Hepatocyte (in vitro differentiated cells): ENCODE results near the gene SIMC1.

ENCODE experiments used
- EZH2 ChIP-seq: fragments of 200-600 bp; sonication (generic); IDR thresholded peaks from 2 replicates; pipeline ENCODE4 v1.6.1; 2016; ENCODE audit warnings: antibody characterized with exemption, mild to moderate bottlenecking, borderline replicate concordance
- EZH2phosphoT487 ChIP-seq: fragments of 200-600 bp; sonication (generic); IDR thresholded peaks from one replicate; pipeline ENCODE4 v1.6.1; 2018; ENCODE audit warnings: antibody characterized with exemption, mild to moderate bottlenecking, low read depth, moderate library complexity; ENCODE audit not compliant: unreplicated experiment, severe bottlenecking
- TF ChIP-seq, protein P1 (sequence below): fragments of 200-600 bp; sonication (generic); IDR thresholded peaks from 2 replicates; pipeline ENCODE4 v1.5.1; 2016; ENCODE audit warnings: antibody characterized with exemption, mild to moderate bottlenecking; ENCODE audit not compliant: poor library complexity

DNA sequence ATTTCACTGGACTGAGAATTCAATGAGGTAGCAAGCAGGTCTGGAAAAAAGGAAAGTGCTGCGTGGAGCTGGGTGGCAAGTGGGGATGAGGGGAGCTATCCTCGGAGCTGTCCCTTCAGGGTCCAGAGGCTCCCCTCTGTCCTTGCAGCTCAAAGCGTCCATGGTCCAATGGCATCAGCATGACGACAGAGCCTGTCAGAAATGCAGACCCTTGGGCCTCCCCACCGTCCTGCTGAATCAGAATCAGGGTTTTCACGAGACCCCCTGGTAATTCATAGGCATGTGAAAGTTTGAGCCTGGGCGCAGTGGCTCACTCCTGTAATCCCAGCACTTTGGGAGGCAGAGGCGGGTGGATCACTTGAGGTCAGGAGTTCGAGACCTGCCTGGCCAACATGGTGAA is 155.9 kb downstream of the SIMC1 start:
- TF ChIP-seq, protein P1, sequence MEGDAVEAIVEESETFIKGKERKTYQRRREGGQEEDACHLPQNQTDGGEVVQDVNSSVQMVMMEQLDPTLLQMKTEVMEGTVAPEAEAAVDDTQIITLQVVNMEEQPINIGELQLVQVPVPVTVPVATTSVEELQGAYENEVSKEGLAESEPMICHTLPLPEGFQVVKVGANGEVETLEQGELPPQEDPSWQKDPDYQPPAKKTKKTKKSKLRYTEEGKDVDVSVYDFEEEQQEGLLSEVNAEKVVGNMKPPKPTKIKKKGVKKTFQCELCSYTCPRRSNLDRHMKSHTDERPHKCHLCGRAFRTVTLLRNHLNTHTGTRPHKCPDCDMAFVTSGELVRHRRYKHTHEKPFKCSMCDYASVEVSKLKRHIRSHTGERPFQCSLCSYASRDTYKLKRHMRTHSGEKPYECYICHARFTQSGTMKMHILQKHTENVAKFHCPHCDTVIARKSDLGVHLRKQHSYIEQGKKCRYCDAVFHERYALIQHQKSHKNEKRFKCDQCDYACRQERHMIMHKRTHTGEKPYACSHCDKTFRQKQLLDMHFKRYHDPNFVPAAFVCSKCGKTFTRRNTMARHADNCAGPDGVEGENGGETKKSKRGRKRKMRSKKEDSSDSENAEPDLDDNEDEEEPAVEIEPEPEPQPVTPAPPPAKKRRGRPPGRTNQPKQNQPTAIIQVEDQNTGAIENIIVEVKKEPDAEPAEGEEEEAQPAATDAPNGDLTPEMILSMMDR = no peak
- TF ChIP-seq EZH2 = no peak
- no peak for TF ChIP-seq EZH2phosphoT487
